ENCODE data around the gene CHCHD1. TPM values are rescaled to one million over a fixed set of nuclear protein-coding genes. Genes with fewer than 3 reads are reported as not detected.
A peak's percentile ranks its signal among the peaks of the same experiment; 100 is the strongest.

CHCHD1 gene
- total RNA-seq, 1 experiment from 2014 or later = 238 TPM

DNA sequence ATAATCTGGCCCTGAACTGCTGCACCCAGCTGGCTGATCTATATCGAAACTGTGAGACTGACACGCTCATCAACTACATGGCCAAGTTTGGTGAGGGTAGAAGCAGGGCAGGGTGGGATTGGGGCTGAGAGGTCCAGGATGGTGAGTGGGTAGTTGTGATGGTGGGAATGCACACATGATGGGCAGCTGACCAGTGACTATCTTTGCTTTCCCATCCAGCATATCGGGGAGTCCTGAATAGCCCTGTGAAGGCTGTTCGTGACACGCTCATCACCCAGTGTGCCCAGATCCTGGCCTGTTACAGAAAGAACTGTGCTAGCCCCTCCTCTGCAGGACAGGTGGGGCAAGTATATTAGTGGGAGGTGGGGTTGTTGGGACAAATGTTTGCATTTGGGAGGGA is 12.5 kb upstream of the CHCHD1 start:
- no peaks in the 10 kb centered on the region for H3K9me3 ChIP-seq (ENCODE audit: low read length)
- peaks cover 7% of the 10 kb centered on the region for H3K4me1 ChIP-seq (ENCODE audit: insufficient read depth, low read length)
- no peak for DNase-seq
- H3K4me3 ChIP-seq (ENCODE audit: low read length) = no peak overlapping the region
- no peak overlapping the region for H3K9ac ChIP-seq (ENCODE audit: low read length)
- H3K9me2 ChIP-seq (replicated peaks; ENCODE audit: low read length) = no peaks in the 10 kb centered on the region
- H4K20me1 ChIP-seq (ENCODE audit: low read length) = peaks cover 11% of the 10 kb centered on the region; the same call in 1 of the 2 replicates
- intact Hi-C loops (cut with micrococcal nuclease) = no loop called here
- H3K27ac ChIP-seq (ENCODE audit: low read length) = no peak overlapping the region
- peaks cover 14% of the 10 kb centered on the region for H3F3A ChIP-seq (ENCODE audit: low read length, unreplicated experiment)
- no peak overlapping the region for H3K4me2 ChIP-seq (ENCODE audit: low read length)
- no peak overlapping the region for H2AFZ ChIP-seq (ENCODE audit: low read length)
- BruUV-seq (replicated peaks) = no TSS peak
- ChIA-PET CTCF (interaction anchor here (1.0 kb wide), 1 partner anchor 12 kb away, joined by 3 read pairs; no protein-coding TSS in a partner anchor), POLR2A (ENCODE audit: unreplicated experiment) (no interaction called here)
- H3K79me2 ChIP-seq (ENCODE audit: low read length) = peaks cover 17% of the 10 kb centered on the region
- no peaks in the 10 kb centered on the region for H3K27me3 ChIP-seq (ENCODE audit: low read length)
- TF ChIP-seq CTCF (conservative IDR thresholded peaks at IDR 0.05; ENCODE audit: low read depth, low read length) (no peak), EZH2phosphoT487 (IDR thresholded peaks at IDR 0.05; ENCODE audit: borderline replicate concordance, low read length) (no peak), EZH2 (IDR thresholded peaks at IDR 0.05; ENCODE audit: low read length, unreplicated experiment) (no peak)
- H3K36me3 ChIP-seq (ENCODE audit: low read depth, low read length) = peaks cover 73% of the 10 kb centered on the region
- no peak for ATAC-seq

- TF ChIP-seq EZH2phosphoT487 (IDR thresholded peaks at IDR 0.05; ENCODE audit: borderline replicate concordance, low read length) = no peak
- no peak for TF ChIP-seq EZH2 (IDR thresholded peaks at IDR 0.05; ENCODE audit: low read length, unreplicated experiment)
- TF ChIP-seq CTCF (conservative IDR thresholded peaks at IDR 0.05; ENCODE audit: low read depth, low read length) = no peak
- ChIA-PET POLR2A (ENCODE audit: unreplicated experiment) (interaction anchor here (0.5 to 1.8 kb wide), 13 partner anchors 7 to 312 kb away, joined by 3 to 11 read pairs (median 4); partner anchors contain the start of gene CHCHD1), CTCF (interaction anchor here (0.9 to 2.2 kb wide), 3 partner anchors 48 to 127 kb away, joined by 3 to 10 read pairs (median 4); no protein-coding TSS in a partner anchor)
- BruUV-seq (replicated peaks) = TSS peak; percentile 43
- no peaks in the 10 kb centered on the region for H3K9me2 ChIP-seq (replicated peaks; ENCODE audit: low read length)
- ATAC-seq (peak; percentile 10), DNase-seq (peak; percentile 96)
- H3K4me3 ChIP-seq (ENCODE audit: low read length) = peak overlapping the region; percentile 73
- peak overlapping the region; percentile 71 for H3K27ac ChIP-seq (ENCODE audit: low read length)
- H3K9me3 ChIP-seq (ENCODE audit: low read length) = no peaks in the 10 kb centered on the region
- no peaks in the 10 kb centered on the region for H3K27me3 ChIP-seq (ENCODE audit: low read length)
- peak overlapping the region; percentile 78 for H3K9ac ChIP-seq (ENCODE audit: low read length)
- H3K36me3 ChIP-seq (ENCODE audit: low read depth, low read length) = peaks cover 60% of the 10 kb centered on the region
- intact Hi-C loops (cut with micrococcal nuclease) = loop anchor here (1.0 to 5.0 kb wide), 5 partner anchors 8 to 226 kb away; partner anchors contain the start of genes NDST2, SEC24C and VCL
- H3K4me1 ChIP-seq (ENCODE audit: insufficient read depth, low read length) = peaks cover 22% of the 10 kb centered on the region
- peaks cover 14% of the 10 kb centered on the region for H3F3A ChIP-seq (ENCODE audit: low read length, unreplicated experiment)
- H3K4me2 ChIP-seq (ENCODE audit: low read length) = peak overlapping the region; percentile 81
- peaks cover 24% of the 10 kb centered on the region for H4K20me1 ChIP-seq (ENCODE audit: low read length)
- peak overlapping the region; percentile 89 for H2AFZ ChIP-seq (ENCODE audit: low read length)
- H3K79me2 ChIP-seq (ENCODE audit: low read length) = peaks cover 41% of the 10 kb centered on the region
These were observed 10.0 kb upstream of the CHCHD1 start for GRCh38 chr10:73771722-73772280.

All from PC-3 (cell line).